Esophagus muscularis mucosa (tissue), 4 donors: ENCODE measurements around the gene MRPL43. TPM values are rescaled to one million over a fixed set of nuclear protein-coding genes. Genes with fewer than 3 reads are reported as not detected.

Experiments used
- DNase-seq: peaks from one replicate; pipeline ENCODE4 v3.0.0-alpha.2; 2017; ENCODE audit errors: extremely low spot score
- H3K27ac ChIP-seq, 4 donors: fragments of 200-600 bp; sonication (generic); replicated peaks in 1 of 4; 1 replicate in 3 of 4; 2 replicates in 1 of 4; pipeline ENCODE4 v1.5.1; 2016 to 2019; ENCODE audit warnings: mild to moderate bottlenecking in 1 of 4
- H3K27me3 ChIP-seq, 4 donors: fragments of 200-600 bp; sonication (generic); one replicate each; pipeline versions ENCODE4 v1.5.1 to v1.6.0; 2016 to 2019
- H3K36me3 ChIP-seq, 4 donors: fragments of 200-600 bp; sonication (generic); one replicate each; pipeline ENCODE4 v1.5.1; 2016 to 2019
- H3K4me1 ChIP-seq, 4 donors: fragments of 200-600 bp; sonication (generic); one replicate each; pipeline ENCODE4 v1.5.1; 2016 to 2019
- H3K4me3 ChIP-seq, 4 donors: fragments of 200-600 bp; sonication (generic); 1 replicate in 2 of 4; 2 replicates in 2 of 4; pipeline ENCODE4 v1.5.1; 2016 to 2019; ENCODE audit warnings: mild to moderate bottlenecking in 4 of 4, moderate library complexity in 1 of 4
- H3K9me3 ChIP-seq, 4 donors: fragments of 200-600 bp; sonication (generic); 1 replicate in 3 of 4; 2 replicates in 1 of 4; pipeline ENCODE4 v1.5.1; 2016 to 2019
- CTCF ChIP-seq, 3 experiments: fragments of 200-600 bp in 2 of 3; fragments of 450-650 bp in 1 of 3; sonication (generic) in 2 of 3; IDR thresholded peaks; one replicate each; pipeline ENCODE4 v1.5.1; 2017 to 2019; ENCODE audit warnings: antibody characterized with exemption in 3 of 3, mild to moderate bottlenecking in 2 of 3, moderate library complexity in 1 of 3
- EP300 ChIP-seq: sonication (generic); formaldehyde crosslinking; IDR thresholded peaks from one replicate; pipeline ENCODE4 v1.6.1; 2017; ENCODE audit warnings: antibody characterized with exemption
- POLR2A ChIP-seq: fragments of 450-650 bp; IDR thresholded peaks from one replicate; pipeline ENCODE4 v1.6.1; 2017; ENCODE audit warnings: antibody characterized with exemption, moderate library complexity, mild to moderate bottlenecking, low read depth
- POLR2AphosphoS5 ChIP-seq, 2 donors: sonication (generic); formaldehyde crosslinking; IDR thresholded peaks; one replicate each; pipeline ENCODE4 v1.6.1; 2017; ENCODE audit warnings: antibody characterized with exemption in 2 of 2
- WGBS: methylation state at CpG from one replicate; pipeline ENCODE4 v1.1.5; 2018; 5-methylcytosine and 5-hydroxymethylcytosine counted together
- intact Hi-C: fragments of 100-400 bp; cut with DNase I; formaldehyde crosslinking; loops from one replicate; pipeline ENCODE4 v1.15.1; 2023
- total RNA-seq, 4 donors: library from RNA; depleted of rRNA; stranded (reverse); fragments of >200 nt; gene quantifications; one replicate each; pipeline versions ENCODE4 v1.1.0 to v1.2.1, GENCODE V29; 2016

The MRPL43 gene
- total RNA-seq, 4 donors from 2014 or later: 54.4 to 98.8 (median 82.4) TPM

DNA sequence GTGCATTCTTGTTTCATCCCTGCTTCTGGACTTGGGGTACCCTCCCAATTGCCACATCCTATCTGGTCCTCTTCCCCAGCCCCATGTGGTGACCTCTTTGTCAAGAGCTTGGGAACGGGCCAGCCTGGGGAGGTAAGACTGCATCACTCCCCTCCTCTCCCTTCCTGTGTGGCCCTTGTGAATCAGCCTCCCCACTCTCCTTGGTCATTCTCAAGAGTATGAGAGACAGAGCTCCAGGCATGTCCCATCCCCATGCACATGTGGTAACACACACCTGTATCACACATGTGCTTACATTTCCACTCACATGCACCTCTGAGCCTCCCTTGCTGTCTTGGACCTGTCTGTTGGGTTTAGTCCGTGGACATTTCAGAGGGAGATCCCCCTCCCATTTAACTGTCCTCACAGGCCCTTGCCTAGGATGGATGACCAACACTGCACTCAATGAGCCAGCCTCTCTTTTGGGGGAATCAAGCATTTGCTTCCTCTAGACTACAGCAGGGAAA is 2.6 kb downstream of the MRPL43 start:
- WGBS: 83% methylated on average over 2 of the region's 2 CpGs
- no peak overlapping the region for H3K27ac ChIP-seq
- no peak for TF ChIP-seq CTCF (IDR thresholded peaks at IDR 0.05)
- no peak for TF ChIP-seq POLR2A
- no peak for TF ChIP-seq EP300
- no peak for TF ChIP-seq POLR2AphosphoS5 (IDR thresholded peaks at IDR 0.05)
- no peaks in the 10 kb centered on the region for H3K27me3 ChIP-seq
- DNase-seq: no peak
- intact Hi-C loops: loop anchor here (5.0 kb wide), 1 partner anchor 43 kb away; no protein-coding TSS in a partner anchor
- H3K4me1 ChIP-seq: peaks cover 22 to 43% (median 37%) of the 10 kb centered on the region in 4 donors
- H3K4me3 ChIP-seq: no peak overlapping the region
- no peaks in the 10 kb centered on the region for H3K9me3 ChIP-seq
- peaks cover 9 to 68% (median 61%) of the 10 kb centered on the region in 4 donors for H3K36me3 ChIP-seq

DNA sequence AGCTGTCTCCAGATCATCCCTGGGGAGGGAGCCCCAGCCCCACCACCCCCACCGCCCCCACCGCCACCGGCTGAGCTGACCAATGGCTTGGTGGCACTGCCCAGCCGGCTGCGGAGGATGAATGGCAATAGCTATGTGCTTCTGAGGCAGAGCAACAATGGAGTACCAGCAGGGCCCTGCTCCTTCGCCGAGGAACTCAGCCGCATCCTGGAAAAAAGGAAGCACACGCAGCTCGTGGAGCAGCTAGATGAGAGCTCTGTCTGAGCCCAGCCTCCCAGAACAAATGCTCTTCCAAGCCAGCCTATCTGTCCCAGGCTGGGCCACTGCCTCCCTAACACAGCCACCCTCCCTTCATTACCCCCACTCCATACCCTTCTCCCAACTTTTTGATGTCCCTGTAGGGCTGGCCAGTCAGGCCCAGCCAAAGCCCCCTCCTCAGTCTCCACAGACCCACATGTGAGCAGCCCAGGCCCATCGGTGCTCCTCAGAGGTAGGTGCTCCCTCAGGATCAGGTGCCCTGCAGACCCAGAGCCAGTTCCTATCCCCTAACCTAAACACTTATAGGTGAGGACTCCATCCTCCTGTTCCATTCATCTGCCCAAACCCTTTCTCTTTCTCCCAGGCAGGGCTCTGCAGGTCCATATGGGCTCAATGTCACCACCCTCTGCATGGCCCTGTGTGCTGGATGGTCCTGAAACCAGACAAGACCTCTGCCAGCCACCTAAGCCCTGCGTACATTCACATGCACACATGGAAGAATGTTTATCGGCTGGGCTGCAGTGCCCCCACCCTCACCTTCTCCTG is 3.2 kb downstream of the MRPL43 start:
- WGBS: 72% methylated on average over 6 of the region's 13 CpGs
- DNase-seq: no peak
- H3K27ac ChIP-seq: no peak overlapping the region
- intact Hi-C loops: no loop called here
- H3K4me3 ChIP-seq: no peak overlapping the region
- H3K27me3 ChIP-seq: no peaks in the 10 kb centered on the region
- no peaks in the 10 kb centered on the region for H3K9me3 ChIP-seq
- TF ChIP-seq POLR2AphosphoS5 (IDR thresholded peaks at IDR 0.05) (no peak), CTCF (IDR thresholded peaks at IDR 0.05) (no peak), EP300 (no peak), POLR2A (no peak)
- peaks cover 22 to 37% (median 33%) of the 10 kb centered on the region in 4 donors for H3K4me1 ChIP-seq
- H3K36me3 ChIP-seq: peaks cover 9 to 71% (median 64%) of the 10 kb centered on the region in 4 donors

DNA sequence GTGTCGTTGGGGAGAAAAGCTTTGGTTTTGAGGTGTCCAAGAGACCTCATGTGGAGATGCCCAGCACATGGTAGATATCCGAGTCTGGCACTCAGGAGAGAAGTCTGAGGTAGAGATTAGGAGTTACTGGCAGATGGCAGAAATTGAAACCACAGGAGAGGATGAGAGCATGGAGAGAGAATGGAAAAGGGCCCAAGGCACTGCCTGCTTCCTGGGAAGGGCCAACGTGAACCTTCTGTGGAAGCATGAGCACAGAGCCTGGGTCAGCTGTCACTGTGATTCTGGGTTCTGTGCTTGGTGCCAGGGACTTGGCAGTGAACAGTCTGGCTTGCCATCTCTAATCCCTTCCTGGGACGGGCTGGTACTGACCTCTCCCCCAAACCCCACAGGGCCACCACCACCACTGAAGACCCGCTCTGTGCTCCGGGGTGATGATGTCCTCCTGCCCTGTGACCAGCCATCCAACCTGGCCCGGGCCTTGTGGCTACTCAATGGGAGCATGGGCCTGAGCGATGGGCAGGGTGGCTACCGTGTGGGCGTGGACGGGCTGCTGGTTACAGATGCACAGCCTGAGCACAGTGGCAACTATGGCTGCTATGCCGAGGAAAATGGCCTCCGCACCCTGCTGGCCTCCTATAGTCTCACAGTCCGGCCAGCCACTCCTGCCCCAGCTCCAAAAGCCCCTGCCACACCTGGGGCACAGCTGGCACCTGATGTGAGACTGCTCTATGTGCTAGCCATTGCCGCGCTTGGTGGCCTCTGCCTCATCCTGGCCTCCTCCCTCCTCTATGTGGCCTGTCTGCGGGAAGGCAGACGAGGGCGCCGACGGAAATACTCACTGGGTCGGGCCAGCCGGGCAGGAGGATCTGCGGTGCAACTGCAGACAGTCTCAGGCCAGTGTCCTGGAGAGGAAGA is 4.1 kb downstream of the MRPL43 start:
- TF ChIP-seq POLR2AphosphoS5 (IDR thresholded peaks at IDR 0.05) (no peak), EP300 (no peak), POLR2A (no peak)
- no peaks in the 10 kb centered on the region for H3K9me3 ChIP-seq
- no peaks in the 10 kb centered on the region for H3K27me3 ChIP-seq
- no peak overlapping the region for H3K4me3 ChIP-seq
- peaks cover 16 to 28% (median 24%) of the 10 kb centered on the region in 4 donors for H3K4me1 ChIP-seq
- intact Hi-C loops: no loop called here
- no peak overlapping the region for H3K27ac ChIP-seq
- peaks cover 9 to 80% (median 72%) of the 10 kb centered on the region in 4 donors for H3K36me3 ChIP-seq
- DNase-seq: no peak
- 91% methylated on average over 8 of the region's 24 CpGs for WGBS

- no peak for DNase-seq
- H3K27me3 ChIP-seq: no peaks in the 10 kb centered on the region
- TF ChIP-seq POLR2AphosphoS5 (IDR thresholded peaks at IDR 0.05) (no peak), POLR2A (no peak), EP300 (no peak), CTCF (IDR thresholded peaks at IDR 0.05) (no peak)
- H3K36me3 ChIP-seq: peaks cover 9 to 90% (median 79%) of the 10 kb centered on the region in 4 donors
- peaks cover 7 to 13% (median 10%) of the 10 kb centered on the region in 4 donors for H3K4me1 ChIP-seq
- no peak overlapping the region for H3K4me3 ChIP-seq
- H3K27ac ChIP-seq: no peak overlapping the region
- H3K9me3 ChIP-seq: no peaks in the 10 kb centered on the region
- intact Hi-C loops: no loop called here
- 89% methylated on average over 4 of the region's 5 CpGs for WGBS
These were observed 6.0 kb downstream of the MRPL43 start for GRCh38 chr10:100981178-100981772.
